ENCODE data around the gene CD226.

CD226 gene

GRCh38 chr18:69935319-69936190 lies 12.1 kb downstream of the CD226 start:
- DNase-seq (ENCODE audit: extremely low read depth, low read depth), result no peak
- no peak for TF ChIP-seq CTCF (IDR thresholded peaks at IDR 0.05; ENCODE audit: low read depth, low read length)

- no peak for TF ChIP-seq CTCF (IDR thresholded peaks at IDR 0.05; ENCODE audit: low read depth, low read length)
- DNase-seq (ENCODE audit: extremely low read depth, low read depth), result no peak
These were observed 12.9 kb downstream of the CD226 start for GRCh38 chr18:69934601-69935265.

- TF ChIP-seq CTCF (IDR thresholded peaks at IDR 0.05; ENCODE audit: low read depth, low read length), result no peak
- no peak for DNase-seq (ENCODE audit: extremely low read depth, low read depth)
These were observed 18.5 kb downstream of the CD226 start for GRCh38 chr18:69929041-69929774.

GRCh38 chr18:69916412-69916811 lies 31.3 kb downstream of the CD226 start:
- no peak for DNase-seq (ENCODE audit: extremely low read depth, low read depth)
- no peak for TF ChIP-seq CTCF (IDR thresholded peaks at IDR 0.05; ENCODE audit: low read depth, low read length)

- DNase-seq (ENCODE audit: extremely low read depth, low read depth), result no peak
- no peak for TF ChIP-seq CTCF (IDR thresholded peaks at IDR 0.05; ENCODE audit: low read depth, low read length)
These were observed 38.8 kb downstream of the CD226 start for GRCh38 chr18:69908838-69909237.

- no peak for DNase-seq (ENCODE audit: extremely low read depth, low read depth)
- no peak for TF ChIP-seq CTCF (IDR thresholded peaks at IDR 0.05; ENCODE audit: low read depth, low read length)
These were observed 40.9 kb downstream of the CD226 start for GRCh38 chr18:69906765-69907164.
